Activated CD8-positive, alpha-beta memory T cell treated with anti-CD3 and anti-CD28 coated beads, Interleukin-2, amount 50 U/mL, for 24 hours (primary cell): Measurements from ENCODE around the gene FMNL1.
"Not testable (repeated sequence)": the region's sequence is repeated elsewhere in the genome, so short reads cannot be mapped to it uniquely, and the experiment has no call there.

ENCODE experiments used
- DNase-seq: peaks from one replicate; pipeline ENCODE4 v3.0.0-alpha.2; 2020; ENCODE audit errors: extremely low read depth

The FMNL1 gene

GRCh38 chr17:45221081-45222013 lies at the start of gene FMNL1:
TSS of gene FMNL1 (plus strand) at chr17:45221885. CDS start at chr17:45222125, 240 bp downstream.
- DNase-seq = no peak

GRCh38 chr17:45172232-45172540 lies 49.5 kb upstream of the FMNL1 start:
- DNase-seq = no peak

- no peak for DNase-seq
These were observed 49.0 kb upstream of the FMNL1 start for GRCh38 chr17:45172541-45173286.

- no peak for DNase-seq
These were observed 45.9 kb upstream of the FMNL1 start for GRCh38 chr17:45175759-45176115.

- DNase-seq = no peak
These were observed 44.1 kb upstream of the FMNL1 start for GRCh38 chr17:45177563-45177962.

- DNase-seq = no peak
These were observed 37.5 kb upstream of the FMNL1 start for GRCh38 chr17:45184144-45184543.

- DNase-seq = no peak
These were observed 34.8 kb upstream of the FMNL1 start for GRCh38 chr17:45186801-45187354.

- DNase-seq = no peak
These were observed 32.7 kb upstream of the FMNL1 start for GRCh38 chr17:45189009-45189408.

- no peak for DNase-seq
These were observed 31.0 kb upstream of the FMNL1 start for GRCh38 chr17:45190503-45191255.

- DNase-seq = no peak
These were observed 26.3 kb upstream of the FMNL1 start for GRCh38 chr17:45195424-45195823.

GRCh38 chr17:45197108-45197507 lies 24.6 kb upstream of the FMNL1 start:
- no peak for DNase-seq

- peak; percentile 69 for DNase-seq
These were observed 23.9 kb upstream of the FMNL1 start for GRCh38 chr17:45197555-45198334.

GRCh38 chr17:45200701-45201100 lies 21.0 kb upstream of the FMNL1 start:
- no peak for DNase-seq

- no peak for DNase-seq
These were observed 20.2 kb upstream of the FMNL1 start for GRCh38 chr17:45201457-45201856.

- not testable (repeated sequence) for DNase-seq
These were observed 19.8 kb upstream of the FMNL1 start for GRCh38 chr17:45201880-45202279.

- peak; percentile 80 for DNase-seq
These were observed 2.6 kb upstream of the FMNL1 start for GRCh38 chr17:45218895-45219661.

GRCh38 chr17:45220079-45220478 lies 1.6 kb upstream of the FMNL1 start:
- no peak for DNase-seq

- DNase-seq = no peak
These were observed 266 bp downstream of the FMNL1 start for GRCh38 chr17:45222014-45222288.

- DNase-seq = no peak
These were observed 757 bp downstream of the FMNL1 start for GRCh38 chr17:45222289-45222995.

- no peak for DNase-seq
These were observed 1.4 kb downstream of the FMNL1 start for GRCh38 chr17:45222996-45223538.
